GM23338 (cell line): Measurements from ENCODE around the gene BCAS3. TPM values are rescaled to one million over a fixed set of nuclear protein-coding genes. Genes with fewer than 3 reads are reported as not detected.
A peak's percentile ranks its signal among the peaks of the same experiment; 100 is the strongest.

Experiments
- ATAC-seq: fragments of 200-7000 bp; cut with Tn5 transposase; 3 replicates; pipeline ENCODE4 v1.9.1; 2020
- DNase-seq: peaks from one replicate; pipeline ENCODE4 v3.0.0-alpha.2; 2015; ENCODE audit warnings: low spot score
- H2AFZ ChIP-seq: fragments of 200-600 bp; sonication (generic); 2 replicates; pipeline ENCODE4 v1.8.0; 2016; ENCODE audit warnings: antibody characterized with exemption, mild to moderate bottlenecking, moderate library complexity
- H3F3A ChIP-seq: fragments of 200-600 bp; sonication (generic); replicated peaks from 2 replicates; pipeline ENCODE4 v1.8.0; 2017; ENCODE audit warnings: antibody characterized with exemption, mixed run types, low read depth
- H3K27ac ChIP-seq: fragments of 200-600 bp; sonication (generic); 2 replicates; pipeline ENCODE4 v1.6.1; 2016; ENCODE audit warnings: low read depth
- H3K27me3 ChIP-seq: fragments of 200-600 bp; sonication (generic); 2 replicates; pipeline ENCODE4 v1.8.0; 2016; ENCODE audit warnings: mild to moderate bottlenecking, mixed run types, moderate library complexity; ENCODE audit not compliant: insufficient read depth
- H3K36me3 ChIP-seq: fragments of 200-600 bp; sonication (generic); 2 replicates; pipeline ENCODE4 v1.8.0; 2016; ENCODE audit warnings: mild to moderate bottlenecking; ENCODE audit not compliant: insufficient read depth
- H3K4me1 ChIP-seq: fragments of 200-600 bp; sonication (generic); 2 replicates; pipeline ENCODE4 v1.8.0; 2016; ENCODE audit warnings: mild to moderate bottlenecking, moderate library complexity; ENCODE audit not compliant: insufficient read depth
- H3K4me2 ChIP-seq: fragments of 200-600 bp; sonication (generic); 2 replicates; pipeline ENCODE4 v1.7.1; 2017; ENCODE audit warnings: mixed run types
- H3K4me3 ChIP-seq: fragments of 200-600 bp; sonication (generic); 2 replicates; pipeline ENCODE4 v1.6.1; 2016; ENCODE audit warnings: mixed run types
- H3K79me2 ChIP-seq: fragments of 200-600 bp; sonication (generic); replicated peaks from 2 replicates; pipeline ENCODE4 v1.8.0; 2017; ENCODE audit warnings: mild to moderate bottlenecking; ENCODE audit not compliant: insufficient read depth
- H3K9me2 ChIP-seq: fragments of 200-600 bp; sonication (generic); 2 replicates; pipeline ENCODE4 v1.8.0; 2017; ENCODE audit not compliant: insufficient read depth
- H4K20me1 ChIP-seq: fragments of 200-600 bp; sonication (generic); replicated peaks from 2 replicates; pipeline ENCODE4 v1.8.0; 2017; ENCODE audit warnings: mild to moderate bottlenecking; ENCODE audit not compliant: insufficient read depth
- H3K27ac Mint-ChIP-seq: 2 replicates; pipeline ENCODE4 v1.8.0; 2020; ENCODE audit warnings: inconsistent platforms, mild to moderate bottlenecking, moderate library complexity, mixed read lengths
- H3K27me3 Mint-ChIP-seq: 3 replicates; pipeline ENCODE4 v1.8.0; 2022; ENCODE audit warnings: low read depth, mild to moderate bottlenecking, moderate library complexity, mixed read lengths, inconsistent platforms; ENCODE audit not compliant: insufficient read depth, poor library complexity
- H3K36me3 Mint-ChIP-seq: 3 replicates; pipeline ENCODE4 v1.8.0; 2021; ENCODE audit warnings: low read depth, mild to moderate bottlenecking, inconsistent platforms, moderate library complexity, mixed read lengths
- H3K4me1 Mint-ChIP-seq: 3 replicates; pipeline ENCODE4 v1.8.0; 2020; ENCODE audit warnings: mild to moderate bottlenecking, inconsistent platforms, mixed read lengths
- H3K4me3 Mint-ChIP-seq: 3 replicates; pipeline ENCODE4 v1.8.0; 2021; ENCODE audit warnings: moderate library complexity, mild to moderate bottlenecking, inconsistent platforms, mixed read lengths
- H3K9me3 Mint-ChIP-seq: 3 replicates; pipeline ENCODE4 v1.8.0; 2020; ENCODE audit warnings: moderate library complexity, mild to moderate bottlenecking, inconsistent platforms, mixed read lengths
- EZH2 ChIP-seq: fragments of 200-600 bp; sonication (generic); IDR thresholded peaks from one replicate; pipeline ENCODE4 v1.8.0; 2017; ENCODE audit warnings: antibody characterized with exemption, mild to moderate bottlenecking, low read depth; ENCODE audit not compliant: unreplicated experiment
- EZH2phosphoT487 ChIP-seq: fragments of 200-600 bp; sonication (generic); IDR thresholded peaks from one replicate; pipeline ENCODE4 v1.8.1; 2018; ENCODE audit warnings: antibody characterized with exemption; ENCODE audit not compliant: unreplicated experiment
- NANOG ChIP-seq: IDR thresholded peaks from 2 replicates; pipeline ENCODE4 v1.6.1; 2016; ENCODE audit warnings: antibody characterized with exemption, borderline replicate concordance
- POLR2AphosphoS5 ChIP-seq: IDR thresholded peaks from 2 replicates; pipeline ENCODE4 v1.6.1; 2016; ENCODE audit warnings: antibody characterized with exemption, low read depth
- ZNF331 ChIP-seq: fragments of 250-450 bp; sonication (Bioruptor Pico); IDR thresholded peaks from 2 replicates; pipeline ENCODE4 v1.5.0; 2020; ENCODE audit warnings: low read depth, mild to moderate bottlenecking, moderate library complexity
- polyA plus RNA-seq: library from polyadenylated mRNA; unstranded; fragments of >200 nt; fragmentation: Nextera tagmentation; extraction: Ambion mirVana; gene quantifications from 2 replicates; pipeline ENCODE4 v1.2.1, GENCODE V29; 2016
- total RNA-seq: library from RNA; depleted of rRNA; stranded (reverse); fragments of >200 nt; shearing (Covaris generic); gene quantifications from 2 replicates; pipeline ENCODE4 v1.2.3, GENCODE V29; 2014
- TF ChIP-seq, protein P1 (sequence below): fragments of 250-450 bp; sonication (Bioruptor Pico); IDR thresholded peaks from 2 replicates; pipeline ENCODE4 v1.5.0; 2020; ENCODE audit warnings: mild to moderate bottlenecking, moderate library complexity
- TF ChIP-seq, protein P2 (sequence below): IDR thresholded peaks from 2 replicates; pipeline ENCODE4 v1.6.1; 2016; ENCODE audit warnings: antibody characterized with exemption

The BCAS3 gene
- total and polyA plus RNA-seq, 2 experiments from 2014 or later = 8.2 to 28.0 TPM

DNA sequence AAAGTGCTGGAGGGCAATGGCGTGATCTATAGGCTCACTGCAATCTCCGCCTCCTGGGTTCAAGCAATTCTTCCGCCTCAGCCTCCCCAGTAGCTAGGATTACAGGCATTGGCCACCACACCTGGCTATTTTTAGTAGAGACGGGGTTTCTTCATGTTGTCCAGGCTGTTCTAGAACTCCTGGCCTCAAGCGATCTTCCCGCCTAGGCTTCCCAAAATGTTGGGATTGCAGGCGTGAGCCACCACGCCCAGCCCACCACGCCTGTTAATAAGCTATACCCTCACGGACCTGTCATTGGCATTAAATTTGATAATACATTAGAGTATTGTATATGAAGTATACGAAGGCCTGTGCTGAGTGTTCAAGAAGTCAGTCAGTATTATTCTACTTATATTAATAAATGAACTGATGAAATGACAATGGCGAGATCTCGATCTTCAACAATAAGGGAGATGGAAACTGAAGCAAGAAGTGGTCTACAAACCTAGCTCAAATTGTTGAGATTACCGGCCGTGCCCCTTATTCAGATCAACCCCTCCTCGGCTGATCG is 818 bp upstream of the BCAS3 start (continued):
- no peak for TF ChIP-seq EZH2phosphoT487

DNA sequence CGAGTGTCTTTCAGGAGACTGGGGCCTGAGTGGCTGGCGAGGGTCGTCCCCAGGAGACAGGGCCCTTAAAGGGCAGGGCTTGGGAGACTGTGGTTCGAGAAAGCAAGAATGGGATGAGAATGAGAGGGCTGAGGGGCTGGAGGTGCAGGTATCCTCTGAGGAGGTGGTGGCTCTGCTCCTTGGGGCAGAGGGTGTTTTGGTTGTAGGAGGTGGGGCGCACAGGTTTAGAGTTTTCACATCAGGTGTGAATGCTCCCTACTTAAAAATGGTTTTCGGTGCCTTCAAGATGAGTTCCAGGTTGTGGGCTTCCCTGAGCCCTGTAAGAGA is 430 bp downstream of the BCAS3 start:
- Histone ChIP-seq H3K4me1 (no peaks in the 10 kb centered on the region), H3K4me2 (peak overlapping the region; percentile 93), H3K36me3 (no peaks in the 10 kb centered on the region), H2AFZ (peak overlapping the region; percentile 87), H4K20me1 (no peaks in the 10 kb centered on the region), H3K9me2 (no peaks in the 10 kb centered on the region), H3K4me3 (peak overlapping the region; percentile 55), H3F3A (no peaks in the 10 kb centered on the region), H3K27ac (peak overlapping the region; percentile 52), H3K27me3 (no peaks in the 10 kb centered on the region), H3K79me2 (no peaks in the 10 kb centered on the region)
- ATAC-seq (peak; percentile 41; the same call in 2 of the 3 replicates), DNase-seq (no peak)
- no peaks in the 10 kb centered on the region for H3K36me3 Mint-ChIP-seq
- H3K27ac Mint-ChIP-seq = peak overlapping the region; percentile 99
- H3K9me3 Mint-ChIP-seq = peaks cover 5% of the 10 kb centered on the region; the same call in 1 of the 3 replicates
- peak overlapping the region; percentile 100 for H3K4me3 Mint-ChIP-seq
- H3K4me1 Mint-ChIP-seq = peaks cover 12% of the 10 kb centered on the region; the same call in 2 of the 3 replicates
- H3K27me3 Mint-ChIP-seq = peaks cover 3% of the 10 kb centered on the region
- TF ChIP-seq, protein P1, sequence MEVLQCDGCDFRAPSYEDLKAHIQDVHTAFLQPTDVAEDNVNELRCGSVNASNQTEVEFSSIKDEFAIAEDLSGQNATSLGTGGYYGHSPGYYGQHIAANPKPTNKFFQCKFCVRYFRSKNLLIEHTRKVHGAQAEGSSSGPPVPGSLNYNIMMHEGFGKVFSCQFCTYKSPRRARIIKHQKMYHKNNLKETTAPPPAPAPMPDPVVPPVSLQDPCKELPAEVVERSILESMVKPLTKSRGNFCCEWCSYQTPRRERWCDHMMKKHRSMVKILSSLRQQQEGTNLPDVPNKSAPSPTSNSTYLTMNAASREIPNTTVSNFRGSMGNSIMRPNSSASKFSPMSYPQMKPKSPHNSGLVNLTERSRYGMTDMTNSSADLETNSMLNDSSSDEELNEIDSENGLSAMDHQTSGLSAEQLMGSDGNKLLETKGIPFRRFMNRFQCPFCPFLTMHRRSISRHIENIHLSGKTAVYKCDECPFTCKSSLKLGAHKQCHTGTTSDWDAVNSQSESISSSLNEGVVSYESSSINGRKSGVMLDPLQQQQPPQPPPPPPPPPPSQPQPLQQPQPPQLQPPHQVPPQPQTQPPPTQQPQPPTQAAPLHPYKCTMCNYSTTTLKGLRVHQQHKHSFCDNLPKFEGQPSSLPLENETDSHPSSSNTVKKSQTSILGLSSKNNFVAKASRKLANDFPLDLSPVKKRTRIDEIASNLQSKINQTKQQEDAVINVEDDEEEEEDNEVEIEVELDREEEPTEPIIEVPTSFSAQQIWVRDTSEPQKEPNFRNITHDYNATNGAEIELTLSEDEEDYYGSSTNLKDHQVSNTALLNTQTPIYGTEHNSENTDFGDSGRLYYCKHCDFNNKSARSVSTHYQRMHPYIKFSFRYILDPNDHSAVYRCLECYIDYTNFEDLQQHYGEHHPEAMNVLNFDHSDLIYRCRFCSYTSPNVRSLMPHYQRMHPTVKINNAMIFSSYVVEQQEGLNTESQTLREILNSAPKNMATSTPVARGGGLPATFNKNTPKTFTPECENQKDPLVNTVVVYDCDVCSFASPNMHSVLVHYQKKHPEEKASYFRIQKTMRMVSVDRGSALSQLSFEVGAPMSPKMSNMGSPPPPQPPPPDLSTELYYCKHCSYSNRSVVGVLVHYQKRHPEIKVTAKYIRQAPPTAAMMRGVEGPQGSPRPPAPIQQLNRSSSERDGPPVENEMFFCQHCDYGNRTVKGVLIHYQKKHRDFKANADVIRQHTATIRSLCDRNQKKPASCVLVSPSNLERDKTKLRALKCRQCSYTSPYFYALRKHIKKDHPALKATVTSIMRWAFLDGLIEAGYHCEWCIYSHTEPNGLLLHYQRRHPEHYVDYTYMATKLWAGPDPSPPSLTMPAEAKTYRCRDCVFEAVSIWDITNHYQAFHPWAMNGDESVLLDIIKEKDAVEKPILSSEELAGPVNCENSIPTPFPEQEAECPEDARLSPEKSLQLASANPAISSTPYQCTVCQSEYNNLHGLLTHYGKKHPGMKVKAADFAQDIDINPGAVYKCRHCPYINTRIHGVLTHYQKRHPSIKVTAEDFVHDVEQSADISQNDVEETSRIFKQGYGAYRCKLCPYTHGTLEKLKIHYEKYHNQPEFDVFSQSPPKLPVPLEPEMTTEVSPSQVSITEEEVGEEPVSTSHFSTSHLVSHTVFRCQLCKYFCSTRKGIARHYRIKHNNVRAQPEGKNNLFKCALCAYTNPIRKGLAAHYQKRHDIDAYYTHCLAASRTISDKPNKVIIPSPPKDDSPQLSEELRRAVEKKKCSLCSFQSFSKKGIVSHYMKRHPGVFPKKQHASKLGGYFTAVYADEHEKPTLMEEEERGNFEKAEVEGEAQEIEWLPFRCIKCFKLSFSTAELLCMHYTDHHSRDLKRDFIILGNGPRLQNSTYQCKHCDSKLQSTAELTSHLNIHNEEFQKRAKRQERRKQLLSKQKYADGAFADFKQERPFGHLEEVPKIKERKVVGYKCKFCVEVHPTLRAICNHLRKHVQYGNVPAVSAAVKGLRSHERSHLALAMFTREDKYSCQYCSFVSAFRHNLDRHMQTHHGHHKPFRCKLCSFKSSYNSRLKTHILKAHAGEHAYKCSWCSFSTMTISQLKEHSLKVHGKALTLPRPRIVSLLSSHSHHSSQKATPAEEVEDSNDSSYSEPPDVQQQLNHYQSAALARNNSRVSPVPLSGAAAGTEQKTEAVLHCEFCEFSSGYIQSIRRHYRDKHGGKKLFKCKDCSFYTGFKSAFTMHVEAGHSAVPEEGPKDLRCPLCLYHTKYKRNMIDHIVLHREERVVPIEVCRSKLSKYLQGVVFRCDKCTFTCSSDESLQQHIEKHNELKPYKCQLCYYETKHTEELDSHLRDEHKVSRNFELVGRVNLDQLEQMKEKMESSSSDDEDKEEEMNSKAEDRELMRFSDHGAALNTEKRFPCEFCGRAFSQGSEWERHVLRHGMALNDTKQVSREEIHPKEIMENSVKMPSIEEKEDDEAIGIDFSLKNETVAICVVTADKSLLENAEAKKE (CRISPR knock-in tag) = no peak
- no peak for TF ChIP-seq EZH2phosphoT487
- TF ChIP-seq EZH2 = no peak
- TF ChIP-seq POLR2AphosphoS5 = no peak
- TF ChIP-seq ZNF331 (CRISPR knock-in tag) = no peak
- TF ChIP-seq, protein P2, sequence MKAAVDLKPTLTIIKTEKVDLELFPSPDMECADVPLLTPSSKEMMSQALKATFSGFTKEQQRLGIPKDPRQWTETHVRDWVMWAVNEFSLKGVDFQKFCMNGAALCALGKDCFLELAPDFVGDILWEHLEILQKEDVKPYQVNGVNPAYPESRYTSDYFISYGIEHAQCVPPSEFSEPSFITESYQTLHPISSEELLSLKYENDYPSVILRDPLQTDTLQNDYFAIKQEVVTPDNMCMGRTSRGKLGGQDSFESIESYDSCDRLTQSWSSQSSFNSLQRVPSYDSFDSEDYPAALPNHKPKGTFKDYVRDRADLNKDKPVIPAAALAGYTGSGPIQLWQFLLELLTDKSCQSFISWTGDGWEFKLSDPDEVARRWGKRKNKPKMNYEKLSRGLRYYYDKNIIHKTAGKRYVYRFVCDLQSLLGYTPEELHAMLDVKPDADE = no peak
- no peak for TF ChIP-seq NANOG
